A549 (cell line): ENCODE measurements around the gene C10orf90. TPM values are rescaled to one million over a fixed set of nuclear protein-coding genes. Genes with fewer than 3 reads are reported as not detected.

Source experiments
- ATAC-seq, 2 experiments: fragments of 200-7000 bp in 1 of 2; fragments of >200 bp in 1 of 2; cut with Nextera tagmentation in 1 of 2; cut with Tn5 transposase in 1 of 2; 3 replicates each; pipeline versions ENCODE4 v1.8.0 to v1.9.1; 2018 to 2020; ENCODE audit warnings: mild to moderate bottlenecking in 1 of 2, moderate library complexity in 1 of 2
- CTCF ChIA-PET: fragments of 300-600 bp; sonication (Branson Sonifier 250); formaldehyde crosslinking; extraction: SDS; loops from one replicate; lab custom pipeline; 2021; ENCODE audit warnings: antibody characterized with exemption, inconsistent platforms; lab: Yijun Ruan, JAX
- POLR2A ChIA-PET: fragments of 350-600 bp; formaldehyde crosslinking; extraction: SDS; loops from one replicate; lab custom pipeline; 2021; ENCODE audit warnings: antibody characterized with exemption, inconsistent platforms; lab: Yijun Ruan, JAX
- DNase-seq, 2 experiments: peaks; one replicate each; pipeline versions ENCODE4 v3.0.0 to v3.0.0-alpha.2; 2011 to 2016; ENCODE audit warnings: low read depth in 1 of 2, low spot score in 1 of 2
- FAIRE-seq: peaks from 2 replicates; lab custom pipeline; 2011; peaks lifted over from hg19 to GRCh38; lab: Jason Lieb, UNC
- H3K27ac ChIP-seq, 2 experiments: fragments of >200 bp; sonication (Bioruptor Twin); formaldehyde crosslinking; 3 replicates each; pipeline ENCODE4 v1.5.1; 2016 to 2017
- H3K4me1 ChIP-seq: fragments of >200 bp; sonication (Bioruptor Twin); formaldehyde crosslinking; 3 replicates; pipeline ENCODE4 v1.6.1; 2016
- H3K4me2 ChIP-seq: fragments of >200 bp; sonication (Bioruptor Twin); formaldehyde crosslinking; 3 replicates; pipeline ENCODE4 v1.6.1; 2016
- H3K4me3 ChIP-seq: fragments of >200 bp; sonication (Bioruptor Twin); formaldehyde crosslinking; 3 replicates; pipeline ENCODE4 v1.5.1; 2016
- H3K9me3 ChIP-seq: fragments of >200 bp; sonication (Bioruptor Twin); formaldehyde crosslinking; 3 replicates; pipeline ENCODE4 v1.6.1; 2016
- CBX8 ChIP-seq: fragments of 200-600 bp; sonication (generic); IDR thresholded peaks from 2 replicates; pipeline ENCODE4 v1.6.1; 2016
- CHD2 ChIP-seq: fragments of 150-350 bp; IDR thresholded peaks from 2 replicates; pipeline ENCODE4 v1.6.1; 2014; ENCODE audit warnings: low read length; ENCODE audit not compliant: partially characterized antibody
- EHF ChIP-seq: fragments of 250-450 bp; sonication (Bioruptor Pico); IDR thresholded peaks from 2 replicates; pipeline ENCODE4 v1.5.0; 2020; ENCODE audit warnings: mild to moderate bottlenecking
- FOSB ChIP-seq: fragments of 250-450 bp; sonication (Bioruptor Pico); IDR thresholded peaks from 2 replicates; pipeline ENCODE4 v1.5.0; 2020; ENCODE audit warnings: mild to moderate bottlenecking, moderate library complexity
- GATA3 ChIP-seq: IDR thresholded peaks from 2 replicates; pipeline ENCODE4 v1.6.1; 2012; ENCODE audit warnings: borderline replicate concordance
- HDAC2 ChIP-seq: fragments of 200-600 bp; sonication (generic); IDR thresholded peaks from 2 replicates; pipeline ENCODE4 v1.6.1; 2016
- HOXA7 ChIP-seq: fragments of 250-450 bp; sonication (Bioruptor Pico); IDR thresholded peaks from 2 replicates; pipeline ENCODE4 v1.5.0; 2020; ENCODE audit warnings: mild to moderate bottlenecking, moderate library complexity
- HOXB13 ChIP-seq: fragments of 250-450 bp; sonication (Bioruptor Pico); IDR thresholded peaks from 2 replicates; pipeline ENCODE4 v1.5.0; 2020; ENCODE audit warnings: low read depth, mild to moderate bottlenecking, moderate library complexity
- HOXB5 ChIP-seq: fragments of 250-450 bp; sonication (Bioruptor Pico); IDR thresholded peaks from 2 replicates; pipeline ENCODE4 v1.5.0; 2020; ENCODE audit warnings: mild to moderate bottlenecking, moderate library complexity
- JUN ChIP-seq, 2 experiments: fragments of >200 bp; sonication (Bioruptor Twin); formaldehyde crosslinking; IDR thresholded peaks; 2 replicates in 1 of 2; 3 replicates in 1 of 2; pipeline ENCODE4 v1.6.1; 2016 to 2017
- MAFK ChIP-seq: fragments of 450-650 bp; IDR thresholded peaks from 2 replicates; pipeline ENCODE4 v1.6.1; 2014; ENCODE audit not compliant: partially characterized antibody
- MYC ChIP-seq: IDR thresholded peaks from 2 replicates; pipeline ENCODE4 v1.6.1; 2012; ENCODE audit warnings: mild to moderate bottlenecking, inconsistent platforms, low read length, improper control_type of control experiment, borderline replicate concordance
- PHF8 ChIP-seq: fragments of 200-600 bp; sonication (generic); IDR thresholded peaks from 2 replicates; pipeline ENCODE4 v1.6.1; 2016; ENCODE audit warnings: low read depth, mild to moderate bottlenecking, antibody characterized with exemption, moderate library complexity, borderline replicate concordance
- POLR2AphosphoS2 ChIP-seq: conservative IDR thresholded peaks from 2 replicates; pipeline ENCODE4 v1.6.1; 2012; ENCODE audit warnings: low read length, improper control_type of control experiment, inconsistent platforms
- ZNF302 ChIP-seq: fragments of 250-450 bp; sonication (Bioruptor Pico); IDR thresholded peaks from 2 replicates; pipeline ENCODE4 v1.9.0; 2021; ENCODE audit warnings: inconsistent platforms, mild to moderate bottlenecking, moderate library complexity
- WGBS: methylation state at CpG from one replicate; pipeline ENCODE4 v1.1.6; 2017; ENCODE audit errors: missing lambda C conversion rate; 5-methylcytosine and 5-hydroxymethylcytosine counted together
- polyA plus RNA-seq, 4 experiments: library from polyadenylated mRNA; depleted of rRNA in 3 of 4; stranded (reverse); fragments of >200 nt; fragmentation: RNase III in 1 of 4; extraction: RNeasy Plus Mini Kit Qiagen cat#74134 plus additional on column Dnase treatment in 1 of 4; gene quantifications; 2 replicates in 3 of 4; 3 replicates in 1 of 4; pipeline ENCODE4 v1.2.3, GENCODE V29; 2011 to 2017
- TF ChIP-seq, protein P1 (sequence below): fragments of >200 bp; sonication (Bioruptor Twin); formaldehyde crosslinking; IDR thresholded peaks from 3 replicates; pipeline ENCODE4 v1.6.1; 2016
- TF ChIP-seq, protein P2 (sequence below): fragments of 250-450 bp; sonication (Bioruptor Pico); IDR thresholded peaks from 2 replicates; pipeline ENCODE4 v1.5.0; 2020; ENCODE audit warnings: low read depth, mild to moderate bottlenecking, moderate library complexity

C10orf90 gene
- polyA plus RNA-seq, 2 of the 4 experiments (the other 2 are of a cell fraction), result 0.70 to 2.0 TPM

DNA sequence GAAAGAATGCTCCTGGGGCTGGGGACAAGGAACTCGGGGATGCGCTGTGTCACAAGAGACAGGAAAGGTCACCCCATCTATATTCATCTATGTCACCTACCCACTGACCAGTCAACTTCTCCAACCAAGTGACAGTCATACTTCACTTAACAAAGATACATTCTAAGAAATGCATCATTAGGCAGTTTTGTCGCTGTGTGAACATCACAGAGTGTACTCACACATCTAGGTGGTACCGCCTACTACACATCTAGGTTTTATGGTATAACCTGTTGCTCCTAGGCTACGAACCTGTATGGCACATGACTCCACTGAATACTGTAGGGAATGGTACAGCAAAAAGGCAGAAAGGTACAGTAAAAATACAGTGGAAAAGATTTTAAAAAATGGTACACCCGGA is 278.4 kb downstream of the C10orf90 start:
- H3K4me2 ChIP-seq, result no peak overlapping the region

DNA sequence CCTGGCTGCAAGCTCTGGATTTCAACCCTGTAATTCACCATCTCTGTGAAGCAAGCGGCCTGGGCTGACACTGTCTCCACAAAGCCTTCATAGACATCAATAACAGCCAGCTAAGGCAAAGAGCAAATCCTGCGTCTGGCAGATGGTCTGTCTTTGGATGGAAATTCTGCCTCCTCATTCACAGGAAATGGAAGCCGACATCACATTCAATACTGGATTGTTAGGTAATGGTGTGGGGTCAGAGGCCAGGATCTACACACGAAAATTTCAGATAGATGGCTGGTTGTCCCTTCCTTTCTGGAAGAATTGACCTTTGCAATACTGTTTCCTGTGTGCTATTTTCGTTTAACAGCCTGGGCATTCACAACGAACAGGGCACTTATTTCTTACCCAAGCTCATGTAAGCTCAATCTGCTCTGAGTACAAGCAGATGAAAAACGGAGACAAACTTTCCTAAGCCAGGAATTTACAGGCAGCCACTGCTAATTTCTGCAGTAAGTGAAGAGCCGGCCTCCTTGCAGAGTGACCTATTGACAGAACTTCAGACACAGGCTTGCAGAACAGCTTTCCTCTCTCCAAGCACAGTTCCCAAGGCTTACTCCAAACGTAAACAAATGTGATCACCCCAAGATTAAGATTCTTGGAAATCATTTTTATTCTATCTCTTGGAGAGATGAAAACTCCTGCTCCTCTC is 279.2 kb downstream of the C10orf90 start:
- no peaks in the 10 kb centered on the region for H3K9me3 ChIP-seq
- FAIRE-seq, result no peak
- H3K4me1 ChIP-seq, result no peaks in the 10 kb centered on the region
- WGBS, result 53% methylated on average over 9 of the region's 9 CpGs
- POLR2A ChIA-PET, result no interaction called here
- ATAC-seq, result no peak
- H3K4me2 ChIP-seq, result no peak overlapping the region
- CTCF ChIA-PET, result interaction anchor here (1.0 to 3.1 kb wide), 4 partner anchors 68 to 358 kb away, joined by 3 to 16 read pairs (median 6); no protein-coding TSS in a partner anchor
- DNase-seq, result no peak
- no peak overlapping the region for H3K4me3 ChIP-seq
- TF ChIP-seq HOXB5 (CRISPR knock-in tag), result no peak
- TF ChIP-seq, protein P1, sequence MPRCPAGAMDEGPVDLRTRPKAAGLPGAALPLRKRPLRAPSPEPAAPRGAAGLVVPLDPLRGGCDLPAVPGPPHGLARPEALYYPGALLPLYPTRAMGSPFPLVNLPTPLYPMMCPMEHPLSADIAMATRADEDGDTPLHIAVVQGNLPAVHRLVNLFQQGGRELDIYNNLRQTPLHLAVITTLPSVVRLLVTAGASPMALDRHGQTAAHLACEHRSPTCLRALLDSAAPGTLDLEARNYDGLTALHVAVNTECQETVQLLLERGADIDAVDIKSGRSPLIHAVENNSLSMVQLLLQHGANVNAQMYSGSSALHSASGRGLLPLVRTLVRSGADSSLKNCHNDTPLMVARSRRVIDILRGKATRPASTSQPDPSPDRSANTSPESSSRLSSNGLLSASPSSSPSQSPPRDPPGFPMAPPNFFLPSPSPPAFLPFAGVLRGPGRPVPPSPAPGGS, result no peak
- H3K27ac ChIP-seq, result peak overlapping the region in 1 of 2 experiments; percentile 23; a peak in 1 of 6 replicates

More for the DNA sequence above, 278.4 kb downstream of the C10orf90 start:
- peaks cover 2% of the 10 kb centered on the region for H3K4me1 ChIP-seq
- ATAC-seq, result no peak
- ChIA-PET POLR2A (no interaction called here), CTCF (interaction anchor here (0.5 to 2.1 kb wide), 3 partner anchors 67 to 467 kb away, joined by 3 to 10 read pairs (median 3); no protein-coding TSS in a partner anchor)
- WGBS, result 84% methylated on average over 6 of the region's 6 CpGs
- H3K4me3 ChIP-seq, result no peak overlapping the region
- no peak for FAIRE-seq
- no peak for DNase-seq
- peak overlapping the region in 1 of 2 experiments; percentile 23; a peak in 1 of 6 replicates for H3K27ac ChIP-seq
- H3K9me3 ChIP-seq, result no peaks in the 10 kb centered on the region
- TF ChIP-seq JUN (IDR thresholded peaks at IDR 0.05) (no peak), POLR2AphosphoS2 (no peak), FOSB (CRISPR knock-in tag) (no peak), HDAC2 (no peak), MYC (no peak), EHF (CRISPR knock-in tag) (no peak)

DNA sequence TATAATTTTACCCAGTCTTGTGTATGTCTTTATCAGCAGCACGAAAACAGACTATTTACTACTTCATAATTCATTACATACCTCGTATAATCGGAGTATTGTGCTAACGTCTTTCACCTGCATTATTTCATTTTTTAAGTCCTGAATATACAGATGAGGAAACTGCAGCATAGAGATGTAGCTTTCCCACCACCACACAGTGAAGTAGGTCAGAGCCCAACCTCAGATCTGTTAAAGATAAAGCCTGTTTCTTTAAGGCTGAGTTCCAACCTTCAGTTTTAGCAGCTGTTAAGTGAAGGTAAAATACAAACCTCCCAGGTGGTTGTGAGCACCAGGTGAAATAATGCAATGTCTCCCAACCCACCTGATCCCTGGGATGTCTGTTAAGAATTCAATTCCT is 280.2 kb downstream of the C10orf90 start:
- no peak for FAIRE-seq
- ATAC-seq, result no peak
- Histone ChIP-seq H3K27ac (peak overlapping the region in 1 of 2 experiments; percentile 23; a peak in 1 of 6 replicates), H3K4me3 (no peak overlapping the region), H3K4me2 (no peak overlapping the region), H3K4me1 (no peaks in the 10 kb centered on the region), H3K9me3 (no peaks in the 10 kb centered on the region)
- ChIA-PET POLR2A (no interaction called here), CTCF (interaction anchor here (1.2 to 3.1 kb wide), 3 partner anchors 69 to 114 kb away, joined by 3 to 16 read pairs (median 10); no protein-coding TSS in a partner anchor)
- DNase-seq, result no peak
- TF ChIP-seq ZNF302 (CRISPR knock-in tag), result no peak
- no peak for TF ChIP-seq PHF8
- TF ChIP-seq, protein P2, sequence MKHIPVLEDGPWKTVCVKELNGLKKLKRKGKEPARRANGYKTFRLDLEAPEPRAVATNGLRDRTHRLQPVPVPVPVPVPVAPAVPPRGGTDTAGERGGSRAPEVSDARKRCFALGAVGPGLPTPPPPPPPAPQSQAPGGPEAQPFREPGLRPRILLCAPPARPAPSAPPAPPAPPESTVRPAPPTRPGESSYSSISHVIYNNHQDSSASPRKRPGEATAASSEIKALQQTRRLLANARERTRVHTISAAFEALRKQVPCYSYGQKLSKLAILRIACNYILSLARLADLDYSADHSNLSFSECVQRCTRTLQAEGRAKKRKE, result no peak
- no peak for TF ChIP-seq GATA3
- no peak for TF ChIP-seq MAFK
- TF ChIP-seq CHD2, result no peak
- no peak for TF ChIP-seq CBX8
- TF ChIP-seq HOXA7 (CRISPR knock-in tag), result no peak
- TF ChIP-seq HOXB13 (CRISPR knock-in tag), result no peak
- 80% methylated on average over 4 of the region's 4 CpGs for WGBS
